ENCODE results near the gene NHSL1. TPM values are rescaled to one million over a fixed set of nuclear protein-coding genes. Genes with fewer than 3 reads are reported as not detected.

Gene NHSL1
- total and polyA plus RNA-seq, 2 of the 8 experiments (the other 6 are each of a cell fraction or from before 2014, with no cell fraction given): 7.2 to 32.4 TPM

DNA sequence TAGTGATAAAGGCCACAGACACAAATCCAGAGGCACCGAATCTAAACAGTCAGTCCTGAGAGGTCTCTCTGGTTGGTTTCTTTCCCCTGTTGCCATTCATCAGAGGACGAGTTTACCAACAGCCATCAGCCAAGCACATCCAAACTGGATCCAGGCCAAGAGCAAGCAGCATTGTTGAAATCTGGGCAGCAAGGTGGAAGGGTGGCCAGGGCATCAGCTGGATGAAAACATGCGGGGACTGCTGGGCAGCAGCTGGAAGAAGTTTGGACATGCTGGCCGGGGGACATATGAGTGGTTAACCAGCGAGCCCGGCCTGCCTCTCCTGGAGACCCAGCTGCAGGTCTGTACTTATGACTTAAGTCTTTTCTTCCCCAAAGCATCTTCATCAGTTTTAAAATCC lies 121.5 kb downstream of the NHSL1 start, which contains the start of gene SMIM28 (continued):
- TF ChIP-seq KDM1A (IDR thresholded peaks at IDR 0.05; ENCODE audit: borderline replicate concordance, low read length) (no peak), EP300 (IDR thresholded peaks at IDR 0.05; ENCODE audit: borderline replicate concordance in 1 of 2, low read depth in 2 of 2, low read length in 2 of 2) (no peak)
